HG02610 (cell line): ENCODE results near the gene DEPDC5.
"Not testable (repeated sequence)": the region's sequence is repeated elsewhere in the genome, so short reads cannot be mapped to it uniquely, and the experiment has no call there.

Experiments used
- ATAC-seq: cut with Tn5 transposase; IDR thresholded peaks from one replicate; pipeline ENCODE4 v1.9.1; 2021; ENCODE audit warnings: mild to moderate bottlenecking, moderate library complexity; ENCODE audit not compliant: unreplicated experiment

The DEPDC5 gene

DNA sequence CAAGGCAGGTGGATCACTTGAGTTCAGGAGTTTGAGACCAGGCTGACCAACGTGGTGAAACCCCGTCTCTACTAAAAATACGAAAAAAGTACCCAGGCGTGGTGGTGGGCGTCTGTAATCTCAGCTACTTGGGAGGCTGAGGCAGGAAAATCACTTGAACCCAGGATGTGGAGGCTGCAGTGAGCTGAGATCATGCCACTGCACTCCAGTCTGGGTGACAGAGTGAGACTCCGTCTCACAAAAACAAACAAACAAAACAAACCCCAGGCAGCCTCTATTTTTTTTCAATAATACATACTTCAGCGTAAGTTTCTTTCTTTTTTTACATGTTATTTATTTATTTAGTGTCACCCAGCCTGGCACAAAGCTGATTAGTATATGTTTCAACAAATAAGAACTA is 60.1 kb downstream of the DEPDC5 start:
- not testable (repeated sequence) for ATAC-seq

DNA sequence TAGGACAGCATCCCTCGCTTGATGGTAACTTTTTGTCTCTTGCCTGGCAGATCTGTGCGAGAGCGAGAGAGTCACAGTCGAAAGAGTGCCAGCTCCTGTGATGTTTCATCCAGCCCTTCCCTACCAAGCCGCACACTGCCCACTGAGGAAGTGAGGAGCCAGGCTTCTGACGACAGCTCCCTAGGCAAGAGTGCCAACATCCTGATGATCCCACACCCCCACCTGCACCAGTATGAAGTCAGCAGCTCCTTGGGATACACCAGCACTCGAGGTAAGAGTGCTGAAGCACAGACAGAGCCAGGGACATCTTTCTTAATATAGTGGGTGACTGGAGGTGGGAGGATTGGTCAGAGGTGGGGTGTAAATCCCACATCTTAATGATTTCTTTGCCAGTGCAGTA is 61.1 kb downstream of the DEPDC5 start:
- no peak for ATAC-seq

- not testable (repeated sequence) for ATAC-seq
These were observed 61.6 kb downstream of the DEPDC5 start for GRCh38 chr22:31815383-31815814.

DNA sequence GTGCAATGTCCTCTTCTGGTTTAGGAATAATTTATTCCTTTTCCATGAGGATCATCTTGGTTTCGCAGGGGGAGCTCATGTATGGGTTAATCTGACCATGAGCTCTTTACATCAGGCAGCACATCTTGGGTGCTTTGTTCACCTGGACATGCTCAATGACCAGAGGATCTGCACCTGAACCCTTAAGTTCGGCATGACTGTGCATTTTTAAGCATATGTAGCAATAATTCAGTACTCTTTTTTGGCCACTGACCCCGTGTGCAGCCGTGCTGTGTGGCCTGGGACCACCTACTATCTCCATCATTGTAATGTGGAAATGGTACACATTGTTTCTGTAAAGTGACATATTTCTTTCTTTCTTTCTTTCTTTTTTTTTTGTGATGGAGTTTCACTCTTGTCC is 62.9 kb downstream of the DEPDC5 start:
- no peak for ATAC-seq

DNA sequence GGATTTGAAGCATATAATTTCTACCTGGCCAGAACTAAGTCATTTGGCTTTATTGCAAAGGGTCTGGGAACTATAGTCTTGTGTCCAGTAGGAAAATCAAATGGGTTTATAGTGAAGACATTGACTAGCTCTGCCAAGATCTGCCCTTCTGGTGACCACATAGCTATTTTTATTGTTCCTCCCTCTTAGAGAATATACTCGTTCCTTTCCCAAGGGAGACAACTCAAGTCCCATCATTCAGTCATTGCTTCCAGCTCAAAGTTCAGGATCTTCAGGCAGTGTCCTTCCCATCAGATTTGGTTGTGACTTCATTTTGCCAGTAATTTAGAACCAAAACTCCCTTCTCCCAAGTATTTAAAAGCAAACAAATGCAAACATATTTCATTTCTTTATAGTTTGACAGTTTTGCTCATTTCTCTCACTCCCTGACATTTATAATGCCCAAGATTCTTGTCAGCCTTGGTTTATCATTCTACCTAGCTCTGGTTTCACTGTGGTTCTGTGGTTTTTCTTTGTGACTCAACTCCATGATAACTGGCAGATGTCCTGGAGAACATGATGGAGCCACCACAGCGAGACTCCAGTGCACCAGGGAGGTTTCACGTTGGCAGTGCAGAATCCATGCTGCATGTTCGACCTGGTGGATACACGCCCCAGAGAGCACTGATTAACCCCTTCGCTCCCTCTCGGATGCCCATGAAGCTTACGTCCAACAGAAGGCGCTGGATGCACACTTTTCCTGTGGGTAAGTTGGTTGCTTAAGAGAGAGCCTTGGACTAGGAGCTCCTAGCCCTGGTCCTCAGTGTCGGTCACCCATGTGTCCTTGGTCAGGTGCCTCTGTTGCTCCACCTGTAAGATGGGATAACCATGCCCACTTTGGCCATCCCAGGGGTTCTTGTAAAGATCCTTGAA is 64.9 kb downstream of the DEPDC5 start:
- ATAC-seq, result no peak

DNA sequence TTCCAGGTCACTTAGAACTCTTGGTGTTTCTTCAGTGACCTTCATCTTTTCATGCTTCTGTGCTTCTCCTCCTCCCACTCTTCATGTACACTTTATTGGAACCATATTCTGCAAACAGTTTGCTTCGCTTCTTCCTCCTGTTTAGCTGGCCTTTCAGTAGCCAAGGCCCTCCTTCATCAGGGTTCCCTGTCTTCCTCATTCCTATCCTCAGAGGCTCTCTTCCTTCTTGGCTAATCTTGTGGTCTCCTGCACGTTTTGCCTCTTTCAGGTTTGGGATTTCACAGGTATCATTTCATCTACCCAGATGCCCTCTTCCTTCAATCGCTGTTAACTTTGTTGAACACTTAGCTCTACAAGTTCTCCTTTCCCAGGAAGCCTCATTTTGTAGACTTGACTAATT is 66.8 kb downstream of the DEPDC5 start:
- no peak for ATAC-seq

DNA sequence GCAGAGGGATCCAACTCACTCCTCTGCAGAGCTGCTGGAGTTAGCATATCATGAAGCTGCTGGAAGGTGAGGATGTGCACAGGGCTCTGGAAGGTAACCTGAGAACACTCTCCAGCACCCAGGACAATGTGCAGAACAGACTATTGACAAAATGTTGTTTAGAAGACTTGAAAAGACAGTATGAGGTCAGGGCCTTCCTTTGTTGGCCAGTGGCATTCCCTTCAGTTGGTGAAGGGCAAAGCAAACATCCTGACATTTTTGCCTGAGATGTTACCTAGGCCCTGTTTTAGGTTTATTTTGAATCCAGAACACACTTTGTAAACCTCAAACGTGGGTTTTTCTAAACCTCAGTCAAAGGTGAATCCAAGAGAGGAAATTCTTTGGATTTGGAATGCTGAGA is 67.8 kb downstream of the DEPDC5 start:
- no peak for ATAC-seq

DNA sequence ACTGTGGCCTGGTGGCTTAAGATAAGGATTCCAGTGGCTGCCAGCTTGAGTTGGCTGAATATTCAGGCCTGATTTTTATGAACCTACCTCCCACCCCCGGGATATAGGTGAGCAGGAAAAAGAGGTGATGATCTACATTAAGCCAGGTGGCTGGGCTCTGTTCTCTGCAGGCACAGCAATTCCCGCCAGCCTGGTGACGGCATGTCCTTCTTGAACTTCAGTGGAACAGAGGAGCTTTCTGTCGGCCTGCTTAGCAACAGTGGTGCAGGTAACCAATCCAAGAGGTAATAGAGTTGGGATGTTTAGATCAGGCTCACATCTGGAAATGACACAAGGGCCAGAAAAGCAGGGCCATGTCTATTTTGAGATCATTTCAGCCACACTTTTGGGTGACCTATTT is 68.7 kb downstream of the DEPDC5 start:
- no peak for ATAC-seq

DNA sequence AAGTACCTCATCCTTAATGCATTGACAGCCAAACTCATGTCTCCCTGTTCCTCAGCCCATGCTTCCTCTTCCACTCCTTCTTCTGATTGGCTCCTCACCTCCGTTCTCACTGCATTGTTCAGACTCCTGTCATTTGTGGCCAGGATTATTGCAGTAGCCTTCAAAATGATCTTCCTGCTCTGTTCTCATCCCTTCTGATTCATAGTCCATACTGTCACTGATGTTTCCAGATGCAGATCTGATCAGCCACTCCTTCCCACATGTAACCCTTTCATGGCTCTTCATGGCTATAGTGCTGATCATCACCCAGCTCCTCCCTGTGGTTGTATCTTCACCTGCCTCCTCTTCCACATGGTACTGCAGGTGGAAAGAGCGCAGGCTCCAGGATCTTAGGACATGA is 71.7 kb downstream of the DEPDC5 start:
- no peak for ATAC-seq

- no peak for ATAC-seq
These were observed 72.6 kb downstream of the DEPDC5 start for GRCh38 chr22:31826443-31826842.

DNA sequence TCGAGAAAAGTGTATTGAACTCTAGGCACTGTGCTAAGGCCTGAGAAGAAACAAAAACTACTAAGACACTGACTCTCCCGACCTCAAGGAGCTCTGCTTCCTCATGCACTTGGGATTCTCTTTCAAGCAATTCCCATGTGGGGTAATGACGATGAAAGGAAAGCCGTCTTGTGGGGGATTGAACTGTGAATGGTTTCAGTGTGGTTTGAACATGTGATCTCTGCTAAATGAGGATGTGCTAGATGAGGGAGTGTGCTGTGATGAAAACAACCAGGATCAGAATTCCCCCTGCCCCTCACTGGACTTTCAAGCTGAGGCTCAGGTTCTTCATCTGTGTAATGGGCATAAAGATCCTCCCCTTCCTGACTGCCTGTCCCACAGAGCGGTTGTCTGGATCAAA is 74.9 kb downstream of the DEPDC5 start:
- ATAC-seq, result no peak

DNA sequence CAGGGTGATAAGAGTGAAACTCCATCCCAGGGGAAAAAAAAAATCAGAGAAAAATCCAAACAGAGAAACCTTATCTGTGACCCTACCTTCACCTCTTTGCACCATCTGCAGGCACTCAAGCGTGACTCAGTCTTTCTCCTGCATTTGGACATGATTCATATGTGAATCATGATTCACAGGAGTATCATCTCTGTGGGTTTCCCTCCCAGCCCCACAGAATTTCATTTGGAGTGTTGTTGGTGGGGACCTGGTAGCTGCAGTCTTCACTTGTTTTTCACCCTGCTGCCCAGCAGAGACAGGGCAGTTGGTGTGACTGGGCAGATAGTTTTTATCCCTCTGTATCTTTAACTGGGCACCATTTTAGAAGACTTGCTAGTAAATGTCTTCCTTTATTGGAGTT is 75.7 kb downstream of the DEPDC5 start:
- ATAC-seq, result no peak

- ATAC-seq, result no peak
These were observed 76.9 kb downstream of the DEPDC5 start for GRCh38 chr22:31830721-31831070.

DNA sequence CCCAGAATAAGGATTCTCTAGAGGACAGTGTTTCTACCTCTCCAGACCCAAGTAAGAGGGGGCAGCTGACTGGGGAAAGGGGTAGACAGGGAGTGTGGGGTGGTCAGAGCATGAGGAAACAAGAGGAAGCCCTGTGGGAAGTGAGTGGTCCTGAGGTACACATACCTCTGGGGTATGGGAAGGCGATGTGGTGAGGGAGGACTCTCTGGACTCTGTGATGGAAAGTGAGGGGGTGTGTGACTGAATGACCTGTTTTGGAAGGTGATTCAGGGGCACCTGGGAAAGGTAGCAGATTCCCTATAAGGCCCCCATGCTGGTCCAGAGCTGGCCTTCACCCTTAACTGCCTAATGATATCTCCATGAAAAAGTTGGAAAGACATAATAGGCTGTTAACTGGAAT is 80.1 kb downstream of the DEPDC5 start:
- ATAC-seq, result no peak

DNA sequence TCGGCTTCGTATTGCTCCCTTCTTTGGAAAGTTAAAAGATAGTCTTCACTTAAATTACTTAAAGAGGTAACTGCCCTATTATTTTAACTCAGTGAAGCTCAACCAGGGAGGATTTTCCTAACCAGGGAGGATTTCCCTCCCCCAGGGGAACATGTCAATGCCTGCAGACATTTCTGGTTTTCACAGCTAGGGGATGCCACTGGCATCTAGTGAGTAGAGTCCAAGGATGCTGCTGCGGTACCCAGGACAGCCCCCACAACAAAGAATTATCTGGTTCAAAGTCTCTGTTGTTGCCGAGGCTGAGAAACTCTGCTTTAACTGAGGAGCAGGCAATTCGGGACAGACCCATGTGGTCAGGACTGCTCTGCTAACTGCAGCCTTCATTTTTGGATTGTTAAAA is 82.2 kb downstream of the DEPDC5 start:
- ATAC-seq, result no peak

DNA sequence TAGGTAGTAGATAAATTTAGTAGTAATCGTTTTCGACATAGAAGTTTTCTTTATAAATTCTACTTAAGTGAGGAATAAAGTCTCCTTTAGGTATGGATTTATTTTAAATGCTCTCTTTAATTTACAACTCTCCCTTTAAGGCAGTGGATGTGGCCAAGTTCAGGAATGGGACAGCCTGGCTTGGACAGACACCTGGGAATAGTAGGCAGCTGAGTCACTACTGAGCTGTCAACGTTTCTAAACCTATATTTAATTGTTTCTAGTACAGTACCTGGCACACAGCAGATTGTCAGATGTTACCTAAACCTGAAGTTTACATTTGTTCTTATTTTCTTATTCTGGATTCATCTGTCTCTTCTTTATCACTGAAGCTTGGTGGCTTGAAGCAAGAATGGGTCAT is 85.1 kb downstream of the DEPDC5 start:
- no peak for ATAC-seq

DNA sequence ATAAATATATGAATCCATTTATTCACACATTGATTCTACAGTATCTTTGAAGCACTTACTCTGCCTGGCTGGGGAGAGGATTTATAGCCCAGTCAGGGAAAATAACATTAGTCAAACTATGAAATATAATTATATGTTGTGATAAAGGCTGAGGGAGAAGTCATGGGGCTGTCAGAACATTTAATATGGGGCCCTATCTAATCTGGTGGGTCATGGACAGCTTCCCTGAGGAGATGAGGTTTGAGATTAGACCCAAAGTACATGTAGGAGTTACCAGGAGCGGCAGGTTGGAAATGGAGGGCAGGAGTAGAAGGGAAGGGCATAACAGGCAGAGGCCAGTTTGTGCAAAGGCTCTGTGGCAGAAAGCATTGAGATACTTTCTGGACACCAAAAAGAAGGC is 86.2 kb downstream of the DEPDC5 start:
- no peak for ATAC-seq

GRCh38 chr22:31840585-31840984 is 86.8 kb downstream of the DEPDC5 start:
- no peak for ATAC-seq

- no peak for ATAC-seq
These were observed 87.4 kb downstream of the DEPDC5 start for GRCh38 chr22:31841078-31841827.

DNA sequence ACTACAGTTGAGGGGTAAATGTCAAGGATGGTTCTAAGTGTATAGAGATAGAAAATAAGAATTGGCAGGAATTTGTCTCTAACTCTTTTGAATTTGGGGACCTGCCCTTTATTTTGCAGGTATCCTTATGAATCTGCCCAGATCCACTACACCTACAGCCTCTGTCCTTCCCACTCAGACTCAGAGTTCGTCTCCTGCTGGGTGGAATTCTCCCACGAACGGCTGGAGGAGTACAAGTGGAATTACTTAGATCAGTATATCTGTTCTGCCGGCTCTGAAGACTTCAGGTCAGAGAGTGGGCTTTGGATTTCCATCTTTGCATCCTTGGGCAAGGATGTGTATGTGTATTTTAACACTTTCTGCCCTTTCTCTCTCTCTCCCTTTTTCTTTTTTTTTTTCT is 89.7 kb downstream of the DEPDC5 start:
- ATAC-seq, result no peak

DNA sequence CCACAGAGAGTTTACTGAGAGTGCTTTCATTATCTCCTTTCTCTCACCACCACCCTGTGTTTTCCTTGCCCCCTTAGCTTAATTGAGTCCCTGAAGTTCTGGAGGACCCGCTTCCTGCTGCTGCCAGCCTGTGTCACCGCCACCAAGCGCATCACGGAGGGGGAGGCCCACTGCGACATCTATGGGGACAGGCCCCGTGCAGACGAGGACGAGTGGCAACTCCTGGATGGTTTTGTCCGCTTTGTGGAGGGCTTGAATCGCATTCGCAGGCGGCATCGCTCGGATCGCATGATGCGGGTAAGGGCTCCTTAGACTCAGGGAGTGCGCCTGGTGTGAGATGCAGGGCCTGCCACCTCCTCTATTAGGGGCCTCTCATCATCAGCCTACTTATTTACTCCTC is 91.1 kb downstream of the DEPDC5 start:
- ATAC-seq, result no peak
